ENCODE results near the gene MCCC1. TPM values are rescaled to one million over a fixed set of nuclear protein-coding genes. Genes with fewer than 3 reads are reported as not detected.
"Not testable (repeated sequence)": the region's sequence is repeated elsewhere in the genome, so short reads cannot be mapped to it uniquely, and the experiment has no call there.

MCCC1 gene
- total RNA-seq, 4 donors from 2014 or later, result 32.2 to 44.4 (median 33.0) TPM

DNA sequence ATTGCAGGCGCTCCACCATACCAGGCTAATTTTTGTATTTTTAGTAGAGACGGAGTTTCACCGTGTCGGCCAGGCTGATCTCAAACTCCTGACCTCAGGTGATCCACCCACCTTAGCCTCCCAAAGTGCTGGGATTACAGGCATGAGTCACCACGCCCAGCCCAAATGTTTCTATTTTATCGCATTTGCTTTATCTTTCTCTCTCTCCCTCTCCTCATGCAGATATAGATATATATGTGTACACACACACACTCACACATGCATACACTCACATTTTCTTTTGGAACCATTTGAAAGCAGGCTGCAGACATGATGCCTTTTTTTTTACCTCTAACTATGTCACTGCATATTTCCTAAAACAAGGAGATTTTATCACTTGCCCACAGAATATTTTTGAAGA, 7.3 kb upstream of the MCCC1 start:
- no peak overlapping the region for H3K4me3 ChIP-seq
- H3K4me1 ChIP-seq, result no peaks in the 10 kb centered on the region
- 48 to 66% methylated on average over 5 to 6 of the region's 6 CpGs for WGBS, 2 donors (ENCODE audit: low coverage in 1 of 2)

DNA sequence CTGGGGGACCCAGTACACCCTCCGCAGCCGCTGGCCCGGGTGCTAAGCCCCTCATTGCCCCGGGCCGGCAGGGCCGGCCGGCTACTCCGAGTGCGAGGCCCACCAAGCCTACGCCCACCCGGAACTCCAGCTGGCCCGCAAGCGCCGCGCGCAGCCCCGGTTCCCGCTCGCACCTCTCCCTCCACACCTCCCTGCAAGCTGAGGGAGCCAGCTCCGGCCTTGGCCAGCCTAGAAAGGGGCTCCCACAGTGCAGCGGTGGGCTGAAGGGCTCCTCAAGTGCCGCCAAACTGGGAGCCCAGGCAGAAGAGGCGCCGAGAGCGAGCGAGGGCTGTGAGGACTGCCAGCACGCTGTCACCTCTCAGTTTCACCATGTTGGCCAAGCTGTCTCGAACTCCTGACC, 4.7 kb upstream of the MCCC1 start:
- not testable (repeated sequence) for H3K27ac ChIP-seq, H3K36me3 ChIP-seq, H3K9me3 ChIP-seq, ATAC-seq, H3K4me3 ChIP-seq, H3K27me3 ChIP-seq, H3K4me1 ChIP-seq
- WGBS, 2 donors (ENCODE audit: low coverage in 1 of 2), result 80 to 100% methylated on average over 1 of the region's 28 CpGs

More for the DNA sequence above, 7.3 kb upstream of the MCCC1 start:
- no peak for ATAC-seq
- H3K27me3 ChIP-seq, result no peaks in the 10 kb centered on the region
- no peak for TF ChIP-seq POLR2AphosphoS5 (IDR thresholded peaks at IDR 0.05)
- no peak for TF ChIP-seq POLR2A (IDR thresholded peaks at IDR 0.05)
- TF ChIP-seq, protein P1, sequence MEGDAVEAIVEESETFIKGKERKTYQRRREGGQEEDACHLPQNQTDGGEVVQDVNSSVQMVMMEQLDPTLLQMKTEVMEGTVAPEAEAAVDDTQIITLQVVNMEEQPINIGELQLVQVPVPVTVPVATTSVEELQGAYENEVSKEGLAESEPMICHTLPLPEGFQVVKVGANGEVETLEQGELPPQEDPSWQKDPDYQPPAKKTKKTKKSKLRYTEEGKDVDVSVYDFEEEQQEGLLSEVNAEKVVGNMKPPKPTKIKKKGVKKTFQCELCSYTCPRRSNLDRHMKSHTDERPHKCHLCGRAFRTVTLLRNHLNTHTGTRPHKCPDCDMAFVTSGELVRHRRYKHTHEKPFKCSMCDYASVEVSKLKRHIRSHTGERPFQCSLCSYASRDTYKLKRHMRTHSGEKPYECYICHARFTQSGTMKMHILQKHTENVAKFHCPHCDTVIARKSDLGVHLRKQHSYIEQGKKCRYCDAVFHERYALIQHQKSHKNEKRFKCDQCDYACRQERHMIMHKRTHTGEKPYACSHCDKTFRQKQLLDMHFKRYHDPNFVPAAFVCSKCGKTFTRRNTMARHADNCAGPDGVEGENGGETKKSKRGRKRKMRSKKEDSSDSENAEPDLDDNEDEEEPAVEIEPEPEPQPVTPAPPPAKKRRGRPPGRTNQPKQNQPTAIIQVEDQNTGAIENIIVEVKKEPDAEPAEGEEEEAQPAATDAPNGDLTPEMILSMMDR (IDR thresholded peaks at IDR 0.05), result no peak
- no peak for TF ChIP-seq EP300 (IDR thresholded peaks at IDR 0.05)
- peaks cover 0 to 7% (median 0%) of the 10 kb centered on the region in 3 donors for H3K9me3 ChIP-seq
- H3K27ac ChIP-seq, result no peak overlapping the region
- no peaks in the 10 kb centered on the region for H3K36me3 ChIP-seq

DNA sequence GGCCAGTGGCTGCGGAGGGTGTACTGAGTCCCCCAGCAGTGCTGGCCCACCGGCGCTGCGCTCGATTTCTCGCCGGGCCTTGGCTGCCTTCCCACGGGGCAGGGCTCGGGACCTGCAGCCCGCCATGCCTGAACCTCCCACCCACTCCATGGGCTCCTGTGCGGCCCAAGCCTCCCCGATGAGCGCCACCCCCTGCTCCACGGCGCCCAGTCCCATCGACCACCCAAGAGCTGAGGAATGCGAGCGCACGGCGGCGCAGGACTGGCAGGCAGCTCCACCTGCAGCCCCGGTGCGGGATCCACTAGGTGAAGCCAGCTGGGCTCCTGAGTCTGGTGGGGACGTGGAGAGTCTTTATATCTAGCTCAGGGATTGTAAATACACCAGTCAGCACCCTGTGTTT, 1.7 kb upstream of the MCCC1 start:
- not testable (repeated sequence) for H3K36me3 ChIP-seq, ATAC-seq, H3K27me3 ChIP-seq, H3K27ac ChIP-seq, H3K4me3 ChIP-seq, H3K9me3 ChIP-seq
- WGBS, 2 donors (ENCODE audit: low coverage in 1 of 2), result no CpG with 5 or more reads among the region's 24 CpGs
- peaks cover 0 to 25% (median 8%) of the 10 kb centered on the region in 3 donors for H3K4me1 ChIP-seq

DNA sequence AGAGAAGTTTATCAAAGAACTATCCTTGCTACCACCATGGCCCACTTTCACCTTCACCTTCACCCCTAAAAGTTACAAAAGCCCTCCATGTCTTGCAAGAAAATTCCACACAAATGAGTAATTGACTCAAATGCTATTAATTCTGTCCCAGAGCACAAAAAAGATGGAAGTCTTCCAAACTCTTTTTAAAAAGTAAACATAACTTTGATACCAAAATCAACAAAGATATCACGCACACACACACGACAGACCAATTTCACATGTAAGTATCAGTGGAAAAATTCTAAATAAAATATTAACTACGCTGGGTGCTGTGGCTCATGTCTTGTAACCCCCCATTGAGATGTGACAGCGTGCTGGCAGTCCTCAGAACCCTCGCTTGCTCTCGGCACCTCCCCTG, 1.1 kb upstream of the MCCC1 start:
- Histone ChIP-seq H3K27ac (peak overlapping the region; percentile 78 to 96 (median 90)), H3K4me3 (no peak overlapping the region), H3K4me1 (peaks cover 0 to 25% (median 8%) of the 10 kb centered on the region in 3 donors), H3K27me3 (no peaks in the 10 kb centered on the region), H3K9me3 (no peaks in the 10 kb centered on the region), H3K36me3 (no peaks in the 10 kb centered on the region)
- WGBS, 2 donors (ENCODE audit: low coverage in 1 of 2), result 33 to 82% methylated on average over 1 to 5 of the region's 6 CpGs
- ATAC-seq, result no peak
- TF ChIP-seq POLR2A (IDR thresholded peaks at IDR 0.05) (no peak), EP300 (IDR thresholded peaks at IDR 0.05) (no peak), POLR2AphosphoS5 (IDR thresholded peaks at IDR 0.05) (no peak)
- TF ChIP-seq, protein P1 (IDR thresholded peaks at IDR 0.05), result no peak

GRCh38 chr3:183099838-183100204, 525 bp upstream of the MCCC1 start:
- Histone ChIP-seq H3K9me3 (no peaks in the 10 kb centered on the region), H3K27me3 (no peaks in the 10 kb centered on the region), H3K36me3 (no peaks in the 10 kb centered on the region), H3K4me3 (peak overlapping the region in 1 of 2 donors; percentile 93), H3K4me1 (peaks cover 0 to 25% (median 8%) of the 10 kb centered on the region in 3 donors), H3K27ac (peak overlapping the region; percentile 78 to 96 (median 90))
- WGBS, 2 donors (ENCODE audit: low coverage in 1 of 2), result 0% methylated on average over 1 of the region's 1 CpG; no CpG with 5 or more reads in 1 of the 2 donors
- no peak for ATAC-seq
- TF ChIP-seq, protein P1 (IDR thresholded peaks at IDR 0.05), result no peak
- TF ChIP-seq EP300 (IDR thresholded peaks at IDR 0.05), result no peak
- TF ChIP-seq POLR2AphosphoS5 (IDR thresholded peaks at IDR 0.05), result no peak
- no peak for TF ChIP-seq POLR2A (IDR thresholded peaks at IDR 0.05)

GRCh38 chr3:183098536-183099025, 715 bp downstream of the MCCC1 start:
- TF ChIP-seq, protein P1 (IDR thresholded peaks at IDR 0.05), result no peak
- no peak for TF ChIP-seq POLR2A (IDR thresholded peaks at IDR 0.05)
- TF ChIP-seq POLR2AphosphoS5 (IDR thresholded peaks at IDR 0.05), result no peak
- no peak for TF ChIP-seq EP300 (IDR thresholded peaks at IDR 0.05)
- no peak for ATAC-seq
- Histone ChIP-seq H3K36me3 (peaks cover 0 to 10% of the 10 kb centered on the region in 2 donors), H3K4me3 (peak overlapping the region; percentile 76 to 93), H3K9me3 (no peaks in the 10 kb centered on the region), H3K4me1 (peaks cover 0 to 25% (median 8%) of the 10 kb centered on the region in 3 donors), H3K27me3 (no peaks in the 10 kb centered on the region), H3K27ac (peak overlapping the region; percentile 87 to 96 (median 90))
- WGBS, 2 donors (ENCODE audit: low coverage in 1 of 2), result 24 to 28% methylated on average over 2 of the region's 8 CpGs

All from gastroesophageal sphincter (tissue), 4 donors.